HG02840 (cell line): ENCODE data around the gene PPP4C.

Experiments used
- ATAC-seq: cut with Tn5 transposase; IDR thresholded peaks from one replicate; pipeline ENCODE4 v1.9.1; 2021; ENCODE audit warnings: mild to moderate bottlenecking, moderate library complexity, moderate number of reproducible peaks; ENCODE audit not compliant: unreplicated experiment, low FRiP score

The PPP4C gene

GRCh38 chr16:30078744-30079143 is 3.0 kb downstream of the PPP4C start:
- ATAC-seq, result no peak

- ATAC-seq, result no peak
Observed at GRCh38 chr16:30079480-30079879, 3.7 kb downstream of the PPP4C start.

GRCh38 chr16:30082545-30083090 is 6.8 kb downstream of the PPP4C start:
- no peak for ATAC-seq

GRCh38 chr16:30083216-30084055 is 7.6 kb downstream of the PPP4C start:
- no peak for ATAC-seq

- ATAC-seq, result no peak
Observed at GRCh38 chr16:30084096-30084815, 8.5 kb downstream of the PPP4C start.

DNA sequence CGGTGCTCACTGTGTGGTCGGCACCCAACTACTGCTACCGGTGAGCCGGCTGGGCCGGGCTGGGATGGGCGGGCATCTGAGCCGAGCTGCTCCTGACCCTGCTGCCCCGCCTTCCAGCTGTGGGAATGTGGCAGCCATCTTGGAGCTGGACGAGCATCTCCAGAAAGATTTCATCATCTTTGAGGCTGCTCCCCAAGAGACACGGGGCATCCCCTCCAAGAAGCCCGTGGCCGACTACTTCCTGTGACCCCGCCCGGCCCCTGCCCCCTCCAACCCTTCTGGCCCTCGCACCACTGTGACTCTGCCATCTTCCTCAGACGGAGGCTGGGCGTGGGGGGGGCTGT is 9.0 kb downstream of the PPP4C start:
- ATAC-seq, result no peak

DNA sequence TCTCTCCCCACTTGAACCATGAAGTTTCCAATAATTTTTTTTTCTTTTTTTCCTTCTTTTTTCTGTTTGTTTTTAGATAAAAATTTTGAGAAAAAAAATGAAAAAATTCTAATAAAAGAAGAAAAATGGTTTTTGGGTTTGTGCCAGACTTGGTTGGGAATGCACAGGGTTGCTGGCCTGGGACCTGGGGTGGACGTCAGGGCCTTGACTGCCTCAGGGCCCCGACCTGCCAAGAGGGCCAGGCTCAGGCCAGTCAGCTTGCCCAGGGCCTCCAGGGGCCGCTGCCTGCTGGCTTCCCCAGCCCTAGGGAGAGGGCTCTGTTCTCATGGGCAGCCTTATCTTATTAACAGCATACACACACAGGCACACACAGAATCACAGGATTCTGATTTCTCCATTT is 9.5 kb downstream of the PPP4C start:
- no peak for ATAC-seq

DNA sequence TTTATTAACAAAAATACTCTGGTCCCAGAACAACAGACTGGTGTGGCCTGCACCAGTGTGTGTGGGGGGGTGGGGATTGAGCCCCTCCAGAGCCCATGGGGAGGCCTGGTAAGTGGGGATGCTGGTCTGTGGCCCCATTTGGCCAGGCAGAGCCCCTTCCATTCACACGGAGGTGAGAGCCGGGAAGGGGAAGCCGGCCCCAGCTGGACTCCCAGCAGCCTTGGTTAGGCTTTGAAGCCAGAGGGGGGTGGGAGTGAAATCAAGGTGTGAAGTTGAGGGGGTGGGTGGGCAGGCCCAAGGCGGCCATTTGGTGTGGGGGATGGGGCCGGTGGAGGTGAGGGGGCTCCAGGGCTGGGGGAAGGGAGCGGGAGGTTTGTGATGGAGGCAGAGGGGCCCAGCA is 10.0 kb downstream of the PPP4C start:
- ATAC-seq, result no peak

GRCh38 chr16:30086291-30087140 is 10.7 kb downstream of the PPP4C start:
- no peak for ATAC-seq

DNA sequence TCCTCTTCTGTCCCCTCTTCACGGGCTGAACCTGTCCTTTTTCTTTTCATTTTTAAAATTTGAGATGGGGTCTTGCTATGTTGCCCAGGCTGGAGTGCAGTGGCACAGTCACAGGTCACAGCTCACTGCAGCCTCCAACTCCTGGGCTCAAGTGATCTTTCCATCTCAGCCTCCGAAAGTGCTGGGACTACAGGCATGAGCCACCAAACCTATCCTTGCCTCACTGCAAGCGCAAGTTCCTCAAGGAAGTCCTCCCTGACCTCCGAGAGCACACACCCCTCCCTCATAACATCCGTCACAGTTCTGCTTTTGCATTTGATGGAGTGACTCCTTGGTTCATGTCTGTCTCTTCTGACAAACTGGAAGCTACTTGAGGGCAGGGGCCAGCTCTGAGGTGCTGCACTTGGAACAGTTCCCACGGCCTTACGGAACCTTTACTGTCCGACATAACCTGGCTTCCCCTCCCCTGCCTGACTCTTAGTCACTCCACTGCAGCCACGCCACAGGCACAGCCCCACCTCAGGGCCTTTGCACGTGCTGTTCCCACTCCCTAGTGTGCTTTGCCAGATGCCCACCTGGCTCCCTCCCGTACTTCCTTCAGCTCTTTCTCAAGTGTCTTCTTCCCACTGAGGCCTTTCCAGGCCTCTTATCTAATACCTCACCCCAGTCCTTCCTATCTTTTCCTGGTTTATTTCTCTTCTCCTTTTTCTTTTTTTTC is 11.5 kb downstream of the PPP4C start:
- ATAC-seq, result no peak

- no peak for ATAC-seq
Observed at GRCh38 chr16:30088237-30088831, 12.5 kb downstream of the PPP4C start.

- no peak for ATAC-seq
Observed at GRCh38 chr16:30088832-30089624, 13.2 kb downstream of the PPP4C start.

DNA sequence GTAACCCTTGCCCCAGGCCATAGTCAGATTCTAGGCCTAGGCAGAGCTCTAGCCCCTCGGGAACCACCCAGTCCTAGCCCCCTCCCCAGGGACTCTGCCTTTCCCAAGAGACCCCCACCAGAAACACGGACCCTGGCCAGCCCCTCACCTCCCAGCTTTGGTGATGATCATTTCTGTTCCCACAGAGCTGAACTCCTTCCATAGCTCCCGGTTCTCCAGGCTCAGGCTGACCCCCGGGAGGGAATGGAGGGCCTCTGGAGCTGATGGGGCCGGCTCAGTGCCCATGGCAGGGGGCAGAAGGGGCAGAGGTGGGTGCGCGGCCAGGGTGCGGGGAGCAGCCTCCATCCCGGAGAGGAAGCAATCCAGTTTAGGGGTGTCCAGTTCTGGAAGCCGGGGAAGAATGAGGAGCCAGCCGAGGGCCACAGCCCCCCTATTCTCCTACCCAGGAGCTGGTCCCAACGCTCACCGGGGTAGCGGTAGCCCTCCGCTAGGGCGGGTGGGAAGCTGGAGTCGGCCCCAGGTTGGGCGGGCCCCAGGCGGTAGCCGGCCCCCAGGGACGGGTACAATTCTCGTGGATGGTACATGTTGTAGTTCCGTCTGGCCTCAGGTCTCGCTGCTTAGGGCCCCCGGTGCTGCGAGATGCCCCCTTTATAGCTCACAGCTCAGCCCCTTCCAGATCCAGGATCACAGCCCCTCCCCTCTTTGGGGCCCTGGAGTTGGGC is 15.0 kb downstream of the PPP4C start:
- ATAC-seq, result no peak

GRCh38 chr16:30091474-30092372 is 15.9 kb downstream of the PPP4C start, which contains the start of gene TBX6:
TSS of gene TBX6 (minus strand) at chr16:30091924. CDS start at chr16:30091193, 731 bp downstream.
- peak; percentile 58 for ATAC-seq

DNA sequence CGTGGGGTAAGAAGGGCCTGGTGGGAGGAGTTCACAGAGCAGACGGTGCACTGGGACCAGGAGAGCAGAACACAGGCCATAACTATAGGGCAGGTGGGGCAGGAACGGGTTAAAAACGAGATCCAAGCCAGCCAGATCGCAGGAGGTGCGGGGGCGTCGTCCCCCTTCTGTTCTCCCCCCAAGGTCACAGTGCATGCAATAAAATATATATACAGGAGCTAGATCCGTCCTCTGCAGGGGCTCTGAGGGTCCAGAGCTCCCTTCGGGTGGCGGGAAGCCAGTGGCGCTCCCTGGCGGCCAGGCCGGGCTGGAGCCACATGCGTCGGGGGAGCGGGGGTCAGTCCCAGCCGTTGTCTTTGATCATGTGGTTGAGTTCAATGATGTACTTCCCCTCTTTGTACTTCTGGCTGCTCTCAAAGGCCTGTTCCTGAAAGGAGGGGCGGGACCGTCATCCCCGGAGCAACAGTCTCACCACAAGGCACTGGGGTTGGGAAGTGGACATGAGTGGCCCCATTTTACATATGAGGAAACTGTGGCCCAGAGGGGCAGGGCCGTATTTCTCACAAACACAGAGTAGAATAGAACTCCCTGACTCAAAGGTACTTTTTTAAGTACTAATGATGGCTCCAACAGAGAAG is 16.7 kb downstream of the PPP4C start:
- peak; percentile 38 for ATAC-seq

GRCh38 chr16:30094541-30095165 is 18.9 kb downstream of the PPP4C start:
- no peak for ATAC-seq
